22Rv1 (cell line): ENCODE results near the gene MFAP3L.

Source experiments
- ZFX ChIP-seq: fragments of 450-650 bp; IDR thresholded peaks from 2 replicates; pipeline ENCODE4 v1.6.1; 2017; ENCODE audit warnings: antibody characterized with exemption, borderline replicate concordance
- TF ChIP-seq, protein P1 (sequence below): fragments of 450-650 bp; IDR thresholded peaks from 2 replicates; pipeline ENCODE4 v1.5.1; 2017; ENCODE audit warnings: mild to moderate bottlenecking

DNA sequence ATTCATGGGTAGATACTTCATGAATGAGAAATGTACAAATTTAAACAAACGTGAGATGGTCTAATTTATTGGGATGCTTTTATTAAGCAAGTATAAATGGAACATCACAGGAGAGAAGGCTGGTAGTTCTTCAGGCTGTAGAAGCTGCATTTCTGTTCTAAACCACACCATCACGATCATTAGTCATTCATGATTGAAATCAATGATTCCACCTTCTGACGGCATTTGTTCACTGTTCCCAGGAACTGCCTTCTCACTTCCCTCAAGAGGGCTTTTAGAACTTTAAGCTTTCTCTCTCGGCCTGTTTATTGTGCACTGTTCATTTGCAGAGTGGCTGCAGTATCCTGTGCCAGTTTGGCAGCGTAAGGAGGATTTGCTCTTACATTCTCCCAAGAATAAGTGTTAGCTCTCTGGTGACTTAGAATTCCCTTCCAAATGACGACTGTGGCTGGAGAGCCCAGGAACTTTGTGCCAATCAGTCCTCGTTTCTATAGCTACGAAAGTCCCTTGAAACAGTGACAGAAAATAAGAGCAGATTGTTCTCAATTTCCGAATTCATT, 54.7 kb downstream of the MFAP3L start:
- TF ChIP-seq, protein P1, sequence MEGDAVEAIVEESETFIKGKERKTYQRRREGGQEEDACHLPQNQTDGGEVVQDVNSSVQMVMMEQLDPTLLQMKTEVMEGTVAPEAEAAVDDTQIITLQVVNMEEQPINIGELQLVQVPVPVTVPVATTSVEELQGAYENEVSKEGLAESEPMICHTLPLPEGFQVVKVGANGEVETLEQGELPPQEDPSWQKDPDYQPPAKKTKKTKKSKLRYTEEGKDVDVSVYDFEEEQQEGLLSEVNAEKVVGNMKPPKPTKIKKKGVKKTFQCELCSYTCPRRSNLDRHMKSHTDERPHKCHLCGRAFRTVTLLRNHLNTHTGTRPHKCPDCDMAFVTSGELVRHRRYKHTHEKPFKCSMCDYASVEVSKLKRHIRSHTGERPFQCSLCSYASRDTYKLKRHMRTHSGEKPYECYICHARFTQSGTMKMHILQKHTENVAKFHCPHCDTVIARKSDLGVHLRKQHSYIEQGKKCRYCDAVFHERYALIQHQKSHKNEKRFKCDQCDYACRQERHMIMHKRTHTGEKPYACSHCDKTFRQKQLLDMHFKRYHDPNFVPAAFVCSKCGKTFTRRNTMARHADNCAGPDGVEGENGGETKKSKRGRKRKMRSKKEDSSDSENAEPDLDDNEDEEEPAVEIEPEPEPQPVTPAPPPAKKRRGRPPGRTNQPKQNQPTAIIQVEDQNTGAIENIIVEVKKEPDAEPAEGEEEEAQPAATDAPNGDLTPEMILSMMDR = no peak
- no peak for TF ChIP-seq ZFX
